ENCODE data around the gene NAALADL2.

- TF ChIP-seq, protein P1, sequence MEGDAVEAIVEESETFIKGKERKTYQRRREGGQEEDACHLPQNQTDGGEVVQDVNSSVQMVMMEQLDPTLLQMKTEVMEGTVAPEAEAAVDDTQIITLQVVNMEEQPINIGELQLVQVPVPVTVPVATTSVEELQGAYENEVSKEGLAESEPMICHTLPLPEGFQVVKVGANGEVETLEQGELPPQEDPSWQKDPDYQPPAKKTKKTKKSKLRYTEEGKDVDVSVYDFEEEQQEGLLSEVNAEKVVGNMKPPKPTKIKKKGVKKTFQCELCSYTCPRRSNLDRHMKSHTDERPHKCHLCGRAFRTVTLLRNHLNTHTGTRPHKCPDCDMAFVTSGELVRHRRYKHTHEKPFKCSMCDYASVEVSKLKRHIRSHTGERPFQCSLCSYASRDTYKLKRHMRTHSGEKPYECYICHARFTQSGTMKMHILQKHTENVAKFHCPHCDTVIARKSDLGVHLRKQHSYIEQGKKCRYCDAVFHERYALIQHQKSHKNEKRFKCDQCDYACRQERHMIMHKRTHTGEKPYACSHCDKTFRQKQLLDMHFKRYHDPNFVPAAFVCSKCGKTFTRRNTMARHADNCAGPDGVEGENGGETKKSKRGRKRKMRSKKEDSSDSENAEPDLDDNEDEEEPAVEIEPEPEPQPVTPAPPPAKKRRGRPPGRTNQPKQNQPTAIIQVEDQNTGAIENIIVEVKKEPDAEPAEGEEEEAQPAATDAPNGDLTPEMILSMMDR (IDR thresholded peaks at IDR 0.05) = no peak
- TF ChIP-seq POLR2A (IDR thresholded peaks at IDR 0.05) = no peak
Measured at GRCh38 chr3:175020101-175020500, 161.0 kb downstream of the NAALADL2 start.

Measured in body of pancreas (tissue), 4 donors.